ENCODE data around the gene SIGLEC11.

Gene SIGLEC11

GRCh38 chr19:49904136-49904535, 56.8 kb downstream of the SIGLEC11 start:
- TF ChIP-seq POLR2A (IDR thresholded peaks at IDR 0.05; ENCODE audit: low read depth, low read length) = no peak
- DNase-seq (ENCODE audit: insufficient read length, low spot score) = no peak
- FAIRE-seq = no peak
